IPS DF 4.7 (cell line): ENCODE data around the gene CEACAM1.
"Not testable (repeated sequence)": the region's sequence is repeated elsewhere in the genome, so short reads cannot be mapped to it uniquely, and the experiment has no call there.

Source experiments
- DNase-seq: peaks from one replicate; pipeline ENCODE4 v3.0.0-alpha.2; 2013; ENCODE audit warnings: low spot score; ENCODE audit errors: extremely low read depth

Gene CEACAM1

DNA sequence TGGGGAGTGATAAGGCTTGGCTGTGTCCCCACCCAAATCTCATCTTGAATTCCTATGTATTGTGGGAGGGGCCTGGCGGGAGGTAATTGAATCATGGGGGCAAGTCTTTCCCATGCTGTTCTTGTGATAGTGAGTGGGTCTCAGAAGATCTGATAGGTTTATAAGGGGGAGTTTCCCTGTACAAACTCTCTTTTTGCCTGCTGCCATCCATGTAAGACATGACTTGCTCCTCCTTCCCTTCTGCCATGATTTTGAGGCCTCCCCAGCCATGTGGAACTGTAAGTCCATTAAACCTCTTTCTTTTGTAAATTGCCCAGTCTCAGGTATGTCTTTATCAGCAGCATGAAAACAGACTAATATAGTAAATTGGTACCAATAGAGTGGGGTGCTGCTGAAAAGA is 20.8 kb upstream of the CEACAM1 start:
- not testable (repeated sequence) for DNase-seq

GRCh38 chr19:42548552-42548951 is 20.3 kb upstream of the CEACAM1 start:
- no peak for DNase-seq

DNA sequence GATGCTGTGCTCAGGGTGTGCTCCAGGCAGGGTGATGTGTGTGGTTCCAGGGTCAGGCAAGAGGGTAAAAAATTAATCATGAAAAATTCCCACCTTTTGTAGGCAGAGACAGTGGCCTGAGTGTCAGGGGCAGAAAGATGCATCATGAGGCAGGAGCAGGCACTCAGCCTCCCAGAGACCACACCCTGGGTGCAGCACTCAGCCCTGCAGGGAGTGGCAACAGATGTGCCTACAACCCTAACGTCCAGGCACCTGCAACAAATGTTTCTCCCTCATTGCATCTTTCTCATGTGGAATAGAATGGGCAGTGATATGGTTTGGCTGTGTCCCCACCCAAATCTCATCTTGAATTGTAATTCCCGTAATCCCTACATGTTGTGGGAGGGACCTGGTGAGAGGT is 19.6 kb upstream of the CEACAM1 start:
- no peak for DNase-seq

- DNase-seq = no peak
Observed at GRCh38 chr19:42546831-42547500, 18.7 kb upstream of the CEACAM1 start.

- DNase-seq = no peak
Observed at GRCh38 chr19:42544146-42544545, 15.9 kb upstream of the CEACAM1 start.

GRCh38 chr19:42542791-42543190 is 14.5 kb upstream of the CEACAM1 start:
- no peak for DNase-seq

GRCh38 chr19:42540071-42540553 is 11.8 kb upstream of the CEACAM1 start:
- DNase-seq = no peak

DNA sequence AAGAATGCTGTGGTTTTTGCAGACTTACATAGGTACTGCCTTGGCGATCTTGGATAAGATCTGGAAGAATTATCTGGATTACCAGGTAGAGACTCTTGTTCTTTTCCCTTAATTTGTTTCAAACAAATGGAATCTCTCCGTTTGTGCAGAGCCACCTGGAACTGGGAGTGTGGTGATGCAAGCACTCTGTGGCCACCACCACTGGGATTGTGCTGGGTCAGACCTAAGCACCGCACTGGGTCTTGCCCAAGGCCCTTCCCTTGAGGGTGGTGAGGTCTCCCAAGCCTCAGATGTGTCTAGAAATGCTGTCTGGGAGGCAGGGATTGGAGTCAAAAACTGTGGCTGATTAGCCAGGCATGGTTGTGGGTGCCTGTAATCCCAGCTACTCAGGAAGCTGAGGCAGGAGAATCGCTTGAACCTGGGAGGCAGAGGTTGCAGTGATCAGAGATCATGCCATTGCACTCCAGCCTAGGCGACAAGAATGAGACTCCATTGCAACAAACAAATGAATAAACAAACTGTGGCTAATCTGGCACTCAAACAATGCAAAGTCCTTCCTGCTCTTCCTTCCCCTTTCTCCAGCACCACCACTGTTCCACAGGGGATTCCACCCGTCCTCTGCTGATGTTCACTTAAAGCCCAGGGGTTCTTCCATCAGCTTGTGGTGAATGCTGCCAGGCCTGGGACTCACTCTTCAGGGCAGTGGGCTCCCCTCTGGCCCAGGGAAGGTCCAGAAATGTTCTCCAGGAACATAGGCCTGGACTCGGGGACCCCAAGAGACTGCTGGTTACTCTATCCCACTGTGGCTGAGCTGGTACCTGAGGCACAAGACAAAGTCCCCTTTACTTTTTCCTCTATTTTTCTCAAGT is 10.8 kb upstream of the CEACAM1 start:
- DNase-seq = no peak

- DNase-seq = not testable (repeated sequence)
Observed at GRCh38 chr19:42535276-42535675, 7.0 kb upstream of the CEACAM1 start.

DNA sequence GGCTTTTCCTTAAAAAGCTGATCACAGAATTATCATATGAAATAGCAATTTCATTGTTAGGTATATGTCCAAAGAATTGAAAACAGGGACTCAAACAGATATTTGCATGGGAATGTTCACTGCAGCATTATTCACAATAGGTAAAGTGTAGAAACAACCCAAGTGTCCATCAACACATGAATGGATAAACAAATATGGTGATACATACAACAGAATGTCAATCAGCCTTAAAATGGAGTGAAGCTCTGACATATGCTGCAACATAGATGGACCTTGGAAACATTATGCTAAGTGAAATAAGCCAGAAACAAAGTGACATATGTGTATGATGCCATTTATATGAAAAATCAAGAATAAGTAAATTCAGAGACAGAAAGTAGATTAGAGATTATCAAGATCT is 6.1 kb upstream of the CEACAM1 start:
- no peak for DNase-seq

DNA sequence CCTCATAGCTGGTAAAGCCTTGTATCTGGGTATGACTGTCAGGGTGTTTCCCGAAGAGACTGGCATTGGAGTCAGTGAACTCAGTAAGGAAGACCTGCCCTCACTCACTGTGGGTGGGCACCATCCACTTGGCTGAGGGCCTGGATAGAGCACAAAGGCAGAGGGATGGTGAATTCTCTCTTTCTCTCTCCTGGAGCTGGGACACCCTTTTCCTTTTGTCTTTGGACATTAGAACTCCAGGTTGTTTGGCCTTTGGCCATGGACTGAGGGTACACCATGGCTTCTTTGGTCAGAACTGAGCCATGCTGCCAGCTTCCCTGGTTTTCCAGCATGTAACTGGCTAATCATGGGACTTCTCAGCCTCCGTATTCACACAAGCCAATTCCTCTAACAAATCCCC is 4.6 kb upstream of the CEACAM1 start:
- no peak for DNase-seq

- no peak for DNase-seq
Observed at GRCh38 chr19:42531313-42531712, 3.0 kb upstream of the CEACAM1 start.

DNA sequence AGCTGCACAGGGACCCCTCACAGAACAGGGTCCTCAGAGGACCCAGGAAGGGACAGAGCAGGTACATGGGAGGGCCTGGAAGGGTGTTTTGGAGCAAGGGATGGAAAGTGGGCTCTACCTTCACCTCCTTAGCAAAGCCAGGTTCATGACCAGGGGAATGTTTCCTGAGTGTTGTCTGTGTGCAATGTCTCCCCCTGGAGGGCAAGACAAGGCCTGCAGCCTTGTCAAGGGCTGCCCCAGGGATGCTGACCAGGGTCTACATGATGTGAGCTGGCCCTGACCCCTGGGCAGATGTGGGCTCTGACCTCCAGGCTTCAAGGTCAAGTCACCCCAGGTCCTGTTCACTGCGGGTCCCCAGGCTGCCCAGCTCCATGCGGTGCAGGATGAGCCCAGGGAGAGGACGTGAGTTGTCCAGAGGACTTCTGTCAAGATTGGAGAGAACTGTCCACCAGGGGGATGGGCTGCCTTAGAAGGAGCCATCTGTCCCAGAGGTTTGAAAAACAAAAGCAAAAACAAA is 1.0 kb upstream of the CEACAM1 start:
- peak; percentile 46 for DNase-seq

GRCh38 chr19:42524943-42525342 is 3.3 kb downstream of the CEACAM1 start:
- no peak for DNase-seq

- no peak for DNase-seq
Observed at GRCh38 chr19:42524250-42524649, 4.0 kb downstream of the CEACAM1 start.

DNA sequence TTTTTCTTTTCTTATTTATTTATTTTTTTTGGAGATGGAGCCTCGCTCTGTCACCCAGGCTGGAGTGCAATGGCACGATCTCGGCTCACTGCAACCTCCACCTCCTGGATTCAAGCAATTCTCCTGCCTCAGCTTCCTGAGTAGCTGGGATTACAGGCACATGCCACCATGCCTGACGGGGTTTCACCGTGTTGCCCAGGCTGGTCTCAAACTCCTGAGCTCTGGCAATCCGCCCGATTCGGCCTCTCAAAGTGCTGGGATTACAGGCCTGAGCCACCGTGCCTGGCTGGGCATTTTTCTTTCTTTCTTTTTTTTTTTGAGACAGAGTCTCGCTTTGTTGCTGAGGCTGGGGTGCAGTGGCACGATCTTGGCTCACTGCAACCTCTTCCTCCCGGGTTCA is 6.0 kb downstream of the CEACAM1 start:
- not testable (repeated sequence) for DNase-seq

DNA sequence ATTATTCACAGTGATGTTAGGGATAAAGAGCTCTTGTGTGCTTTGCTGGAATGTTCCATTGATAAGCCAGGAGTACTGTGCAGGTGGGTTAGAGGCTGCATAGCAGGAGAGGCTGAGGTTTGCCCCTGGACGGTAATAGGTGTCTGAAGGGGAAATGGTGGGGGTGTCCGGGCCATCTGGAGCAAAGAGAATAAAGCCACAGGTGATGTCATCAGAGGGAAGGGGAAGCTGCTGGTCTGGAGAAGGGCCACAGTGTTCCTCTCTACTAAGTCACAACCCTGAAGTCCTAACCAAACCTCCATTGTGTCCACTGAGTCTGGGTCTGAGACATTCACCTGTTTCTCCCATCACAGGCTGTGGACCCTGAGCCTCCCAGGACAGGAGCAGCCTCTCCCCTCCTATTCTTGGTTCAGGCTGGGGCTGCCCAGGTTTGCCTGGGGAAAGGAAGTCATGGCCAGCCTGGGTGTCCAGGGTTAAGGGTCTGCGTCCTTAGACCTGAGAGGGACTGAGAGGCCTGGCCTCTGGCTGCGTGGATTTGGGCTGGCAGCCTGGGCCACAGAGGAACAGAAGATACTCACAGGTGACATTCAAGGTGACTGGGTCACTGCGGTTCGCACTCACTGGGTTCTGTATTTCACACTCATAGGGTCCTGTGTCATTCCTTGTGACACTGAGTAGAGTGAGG is 6.8 kb downstream of the CEACAM1 start:
- DNase-seq = no peak

DNA sequence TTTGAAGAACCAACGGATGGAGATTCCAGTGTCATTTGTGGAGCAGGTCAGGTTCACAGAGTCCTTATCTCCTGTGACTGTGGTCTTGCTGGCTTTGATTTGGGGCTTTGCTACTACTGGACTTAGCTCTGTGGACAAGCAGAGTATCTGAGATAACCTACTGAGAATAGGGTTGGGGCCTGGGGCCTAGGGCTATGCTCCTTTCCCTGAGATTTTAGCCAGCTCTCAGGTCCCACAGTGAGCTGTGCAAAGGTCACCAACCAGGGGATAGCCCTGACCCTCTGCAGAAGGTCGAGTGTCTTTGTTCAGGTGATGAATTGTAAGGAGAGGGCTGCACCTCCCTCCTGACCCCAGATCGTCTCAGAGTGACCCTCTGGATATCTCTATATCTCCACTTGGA is 9.2 kb downstream of the CEACAM1 start:
- DNase-seq = no peak

DNA sequence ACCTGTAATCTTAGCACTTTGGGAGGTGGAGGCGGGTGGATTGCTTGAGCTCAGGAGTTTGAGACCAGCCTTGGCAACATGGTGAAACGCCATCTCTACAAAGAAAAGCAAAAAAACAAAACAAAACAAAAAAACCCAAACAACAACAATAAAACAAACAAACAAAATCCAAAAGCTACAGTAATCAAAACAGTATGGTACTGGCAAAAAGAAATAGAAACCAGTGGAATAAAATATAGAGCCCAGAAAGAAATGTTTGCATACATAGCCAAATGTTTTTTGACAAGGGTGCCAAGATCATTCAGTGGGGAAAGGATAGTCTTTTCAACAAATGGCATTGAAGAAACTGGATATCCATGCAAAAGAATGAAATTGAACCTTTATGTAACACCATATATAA is 11.5 kb downstream of the CEACAM1 start:
- no peak for DNase-seq

- DNase-seq = no peak
Observed at GRCh38 chr19:42515241-42515832, 12.9 kb downstream of the CEACAM1 start.

DNA sequence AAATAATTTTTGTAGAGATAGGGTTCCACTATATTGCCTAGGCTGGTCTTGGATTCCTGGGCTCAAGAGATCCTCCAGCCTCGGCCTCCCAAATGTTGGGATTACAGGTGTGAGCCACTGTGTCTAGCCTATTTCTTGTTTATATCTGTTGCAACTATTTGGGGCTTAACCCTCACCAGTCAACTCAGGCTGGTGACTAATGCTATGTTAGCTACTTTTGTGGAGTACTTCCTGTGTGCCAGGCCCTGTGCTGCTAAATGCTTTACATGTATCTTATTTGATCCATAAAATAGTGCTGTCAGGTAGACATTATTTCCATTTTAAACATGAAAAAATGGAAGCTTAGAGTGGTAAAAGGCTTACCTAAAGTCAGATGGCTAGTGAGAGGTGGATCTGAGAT is 13.8 kb downstream of the CEACAM1 start:
- no peak for DNase-seq
